ENCODE measurements around the gene HOTAIR. TPM values are rescaled to one million over a fixed set of nuclear protein-coding genes. Genes with fewer than 3 reads are reported as not detected.

Gene HOTAIR
- total and polyA plus RNA-seq, 8 donors = not detected

DNA sequence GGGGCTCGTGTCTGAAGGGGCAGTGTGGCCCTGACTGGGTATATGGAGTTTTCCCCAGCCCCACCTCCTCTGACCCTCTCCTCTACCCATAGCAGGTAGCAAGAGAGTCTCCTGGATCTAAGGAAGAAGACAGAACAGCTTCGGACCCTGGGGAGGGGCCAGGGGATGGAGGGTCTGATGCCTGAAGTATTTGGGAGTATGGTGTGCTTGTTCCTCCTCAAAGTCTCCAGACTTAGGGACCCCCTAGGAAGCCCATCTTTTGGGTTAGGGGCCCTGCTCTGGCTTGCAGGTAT lies 33.5 kb upstream of the HOTAIR start:
- TF ChIP-seq POLR2A (IDR thresholded peaks at IDR 0.05) = no peak
- TF ChIP-seq EP300 (IDR thresholded peaks at IDR 0.05) = no peak
- TF ChIP-seq POLR2AphosphoS5 (IDR thresholded peaks at IDR 0.05) = no peak
- TF ChIP-seq, protein P1, sequence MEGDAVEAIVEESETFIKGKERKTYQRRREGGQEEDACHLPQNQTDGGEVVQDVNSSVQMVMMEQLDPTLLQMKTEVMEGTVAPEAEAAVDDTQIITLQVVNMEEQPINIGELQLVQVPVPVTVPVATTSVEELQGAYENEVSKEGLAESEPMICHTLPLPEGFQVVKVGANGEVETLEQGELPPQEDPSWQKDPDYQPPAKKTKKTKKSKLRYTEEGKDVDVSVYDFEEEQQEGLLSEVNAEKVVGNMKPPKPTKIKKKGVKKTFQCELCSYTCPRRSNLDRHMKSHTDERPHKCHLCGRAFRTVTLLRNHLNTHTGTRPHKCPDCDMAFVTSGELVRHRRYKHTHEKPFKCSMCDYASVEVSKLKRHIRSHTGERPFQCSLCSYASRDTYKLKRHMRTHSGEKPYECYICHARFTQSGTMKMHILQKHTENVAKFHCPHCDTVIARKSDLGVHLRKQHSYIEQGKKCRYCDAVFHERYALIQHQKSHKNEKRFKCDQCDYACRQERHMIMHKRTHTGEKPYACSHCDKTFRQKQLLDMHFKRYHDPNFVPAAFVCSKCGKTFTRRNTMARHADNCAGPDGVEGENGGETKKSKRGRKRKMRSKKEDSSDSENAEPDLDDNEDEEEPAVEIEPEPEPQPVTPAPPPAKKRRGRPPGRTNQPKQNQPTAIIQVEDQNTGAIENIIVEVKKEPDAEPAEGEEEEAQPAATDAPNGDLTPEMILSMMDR (IDR thresholded peaks at IDR 0.05) = no peak
- Histone ChIP-seq H3K4me3 (no peak overlapping the region), H3K4me1 (peaks cover 15 to 32% (median 25%) of the 10 kb centered on the region in 4 donors), H3K27me3 (peaks cover 43 to 100% (median 98%) of the 10 kb centered on the region in 3 donors), H3K36me3 (no peaks in the 10 kb centered on the region), H3K9me3 (no peaks in the 10 kb centered on the region), H3K27ac (no peak overlapping the region)
- intact Hi-C loops (cut with DNase I; ENCODE audit: low total_unique reads) = loop anchor here (5.0 kb wide), 1 partner anchor 199 kb away; no protein-coding TSS in a partner anchor
- no peak for DNase-seq
- 13 to 34% (median 26%) methylated on average over 2 of the region's 2 CpGs for WGBS, 5 donors

DNA sequence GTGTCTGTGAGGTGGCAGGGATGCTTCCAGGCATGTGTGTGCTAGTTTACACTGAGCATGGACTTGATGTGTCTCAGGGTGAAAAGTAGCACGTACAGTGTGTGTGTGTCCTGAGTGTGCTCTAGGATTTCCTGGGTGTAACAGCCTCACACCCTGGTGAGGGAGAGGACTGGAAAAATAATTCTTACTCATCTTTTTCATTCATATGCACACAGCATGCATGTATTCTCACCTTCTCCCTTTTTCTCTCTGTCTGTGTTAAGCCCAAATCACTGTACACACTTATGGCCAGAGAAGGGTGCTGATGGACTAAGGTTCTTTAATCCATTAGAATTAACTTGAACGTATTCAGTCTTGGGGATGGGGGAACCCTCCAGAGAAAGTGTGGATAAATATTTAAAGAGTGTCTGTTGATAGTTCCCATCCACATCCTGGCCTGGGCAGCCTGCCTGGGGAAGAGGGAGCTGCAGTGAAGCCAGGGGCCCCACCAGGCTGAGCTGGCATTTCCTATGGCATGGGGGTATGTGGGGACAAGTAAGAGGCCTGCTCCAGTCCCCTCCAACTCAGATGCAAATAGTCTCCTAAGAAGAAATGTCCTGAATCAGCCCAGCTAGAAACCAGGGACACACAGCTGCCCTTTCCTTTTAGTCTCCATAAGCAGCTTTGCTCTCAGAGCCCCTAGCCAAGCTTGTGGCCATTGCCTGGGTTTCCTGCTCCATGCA lies 32.9 kb upstream of the HOTAIR start:
- DNase-seq = no peak
- no peak overlapping the region for H3K4me3 ChIP-seq
- no peak overlapping the region for H3K27ac ChIP-seq
- H3K9me3 ChIP-seq = no peaks in the 10 kb centered on the region
- H3K27me3 ChIP-seq = peaks cover 38 to 100% (median 98%) of the 10 kb centered on the region in 3 donors
- no peaks in the 10 kb centered on the region for H3K36me3 ChIP-seq
- 42 to 63% (median 49%) methylated on average over 2 of the region's 2 CpGs for WGBS, 5 donors
- TF ChIP-seq POLR2A (IDR thresholded peaks at IDR 0.05) (no peak), POLR2AphosphoS5 (IDR thresholded peaks at IDR 0.05) (no peak), EP300 (IDR thresholded peaks at IDR 0.05) (no peak)
- TF ChIP-seq, protein P1 (IDR thresholded peaks at IDR 0.05) = no peak
- intact Hi-C loops (cut with DNase I; ENCODE audit: low total_unique reads) = loop anchor here (5.0 kb wide), 1 partner anchor 200 kb away; no protein-coding TSS in a partner anchor
- peaks cover 15 to 32% (median 25%) of the 10 kb centered on the region in 4 donors for H3K4me1 ChIP-seq

- H3K4me1 ChIP-seq = peaks cover 15 to 32% (median 25%) of the 10 kb centered on the region in 4 donors
- no peak for DNase-seq
- intact Hi-C loops (cut with DNase I; ENCODE audit: low total_unique reads) = loop anchor here (5.0 kb wide), 1 partner anchor 201 kb away; no protein-coding TSS in a partner anchor
- H3K27ac ChIP-seq = no peak overlapping the region
- 10 to 40% (median 22%) methylated on average over 17 to 22 of the region's 22 CpGs for WGBS, 5 donors
- TF ChIP-seq EP300 (IDR thresholded peaks at IDR 0.05) (no peak), POLR2A (IDR thresholded peaks at IDR 0.05) (no peak)
- TF ChIP-seq, protein P1 (IDR thresholded peaks at IDR 0.05) = no peak
- H3K9me3 ChIP-seq = no peaks in the 10 kb centered on the region
- H3K36me3 ChIP-seq = no peaks in the 10 kb centered on the region
- peak overlapping the region; percentile 16 to 44 (median 36) for H3K4me3 ChIP-seq
- peaks cover 38 to 100% (median 99%) of the 10 kb centered on the region in 3 donors for H3K27me3 ChIP-seq
Observed at GRCh38 chr12:54006559-54007220, 31.9 kb upstream of the HOTAIR start.

DNA sequence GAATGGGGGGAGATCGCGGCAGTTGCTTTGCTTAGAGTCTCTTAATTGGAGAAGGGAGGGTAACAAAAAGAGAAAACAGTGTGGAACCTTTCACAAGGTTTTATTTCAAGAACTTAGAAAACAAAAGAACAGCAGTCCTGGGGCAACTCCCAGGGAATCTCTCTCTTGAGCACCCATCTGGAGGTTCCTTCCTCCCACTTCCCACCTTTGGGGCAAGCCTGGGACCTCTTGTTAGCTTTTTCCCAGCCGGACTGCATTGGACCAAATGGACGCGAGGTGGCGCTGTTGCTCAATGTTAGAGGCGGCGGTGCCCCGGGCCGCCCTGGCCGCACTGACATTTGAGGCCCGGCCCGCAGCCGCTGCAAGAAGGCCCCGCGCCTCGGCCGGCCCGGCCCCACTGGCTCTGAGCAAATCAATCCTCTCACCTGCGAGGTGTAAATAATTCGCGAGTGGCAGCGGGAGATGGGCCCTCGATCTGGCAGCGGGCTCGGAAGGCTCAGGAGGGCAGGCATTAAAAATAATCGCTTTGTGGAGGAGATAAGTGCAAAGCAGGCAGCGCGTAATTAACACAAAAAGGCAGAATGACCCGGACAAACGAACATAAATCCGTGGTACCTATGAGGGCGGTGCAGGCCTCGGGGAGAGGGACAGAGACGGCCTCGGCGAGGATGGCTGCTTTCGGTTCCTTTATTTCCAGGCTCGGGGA lies 31.3 kb upstream of the HOTAIR start:
- DNase-seq = peak; percentile 93 to 95
- 1 to 8% (median 6%) methylated on average over 34 to 39 of the region's 39 CpGs for WGBS, 5 donors
- peak overlapping the region; percentile 16 to 44 (median 36) for H3K4me3 ChIP-seq

More for the DNA sequence above, 31.3 kb upstream of the HOTAIR start:
- intact Hi-C loops (cut with DNase I; ENCODE audit: low total_unique reads) = loop anchor here (5.0 kb wide), 1 partner anchor 201 kb away; no protein-coding TSS in a partner anchor
- Histone ChIP-seq H3K27me3 (peaks cover 43 to 100% (median 99%) of the 10 kb centered on the region in 3 donors), H3K27ac (no peak overlapping the region), H3K36me3 (no peaks in the 10 kb centered on the region), H3K4me1 (peaks cover 15 to 26% (median 22%) of the 10 kb centered on the region in 4 donors), H3K9me3 (no peaks in the 10 kb centered on the region)
- TF ChIP-seq EP300 (IDR thresholded peaks at IDR 0.05) (no peak), POLR2AphosphoS5 (IDR thresholded peaks at IDR 0.05) (peak in 1 of 3 donors; percentile 25), POLR2A (IDR thresholded peaks at IDR 0.05) (no peak)
- TF ChIP-seq, protein P1 (IDR thresholded peaks at IDR 0.05) = peak in 5 of 7 experiments; percentile 85 to 96 (median 92)

All from stomach (tissue), 9 donors.